Measurements from ENCODE around the gene UTS2.

UTS2 gene

DNA sequence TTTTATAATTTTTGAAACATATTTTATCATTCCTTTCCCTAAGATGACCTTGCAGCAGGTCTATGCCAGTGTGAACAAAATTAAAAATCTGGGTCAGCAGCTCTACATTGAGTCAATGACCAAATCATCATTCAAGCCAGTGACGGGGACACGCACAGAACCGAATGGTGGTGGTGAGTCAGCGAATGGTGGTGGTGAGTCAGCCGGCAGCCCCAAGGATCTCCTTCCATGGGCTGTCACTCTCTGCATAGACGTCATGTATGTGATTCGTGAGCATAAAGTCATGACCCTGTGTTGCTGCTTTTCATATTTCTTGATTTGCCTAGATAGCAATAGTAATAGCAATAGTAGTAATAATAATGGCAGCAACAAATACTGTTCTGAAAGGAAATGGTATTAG is 42.5 kb downstream of the UTS2 start:
- no peak for DNase-seq (ENCODE audit: low read depth)

DNA sequence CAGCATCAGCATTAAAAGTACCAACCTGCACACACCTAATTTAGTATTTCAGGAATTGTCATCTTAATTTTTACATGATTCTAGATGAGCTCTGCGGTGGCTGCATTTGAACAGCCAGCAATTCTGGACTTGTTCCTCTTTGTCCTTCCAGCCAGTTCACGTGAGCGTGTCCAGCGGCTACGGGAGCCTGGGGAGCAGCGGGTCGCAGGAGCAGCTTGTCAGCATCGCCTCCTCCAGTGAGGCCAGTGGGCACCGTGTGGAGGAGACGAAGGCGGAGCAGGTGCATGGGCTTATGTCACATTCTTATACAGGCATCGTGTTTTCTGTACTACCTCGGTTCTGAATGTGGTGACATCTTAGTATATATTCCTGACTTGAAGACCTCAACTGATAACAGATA is 43.1 kb downstream of the UTS2 start:
- DNase-seq (ENCODE audit: low read depth) = no peak

DNA sequence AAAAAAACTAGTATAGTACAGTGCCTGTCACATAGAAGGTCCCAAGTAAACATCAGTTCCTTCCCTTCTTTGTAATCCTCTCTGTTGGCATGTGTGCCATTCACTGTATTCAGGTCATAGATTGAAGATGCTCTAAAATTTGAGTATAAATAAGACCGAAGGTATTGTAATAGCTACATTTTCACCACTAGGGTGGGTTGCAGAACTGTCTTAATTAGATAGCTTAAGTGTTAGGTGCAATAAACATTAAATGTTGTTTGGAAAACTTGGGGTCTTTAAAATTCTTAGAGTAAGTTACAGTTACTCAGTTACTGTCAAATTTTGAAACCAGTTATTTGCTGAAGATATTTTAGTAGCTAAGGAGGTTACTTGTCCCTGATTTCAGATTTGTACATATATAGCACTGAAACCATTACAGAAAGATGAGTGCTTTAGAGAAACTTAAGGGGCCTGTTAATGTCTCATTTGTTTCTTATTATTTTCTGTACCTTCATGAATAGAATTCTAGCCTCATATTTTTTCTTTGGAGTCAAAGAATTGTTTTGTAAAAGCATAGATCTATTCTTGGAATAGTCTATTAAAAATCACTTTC is 44.5 kb downstream of the UTS2 start:
- DNase-seq (ENCODE audit: low read depth) = no peak

DNA sequence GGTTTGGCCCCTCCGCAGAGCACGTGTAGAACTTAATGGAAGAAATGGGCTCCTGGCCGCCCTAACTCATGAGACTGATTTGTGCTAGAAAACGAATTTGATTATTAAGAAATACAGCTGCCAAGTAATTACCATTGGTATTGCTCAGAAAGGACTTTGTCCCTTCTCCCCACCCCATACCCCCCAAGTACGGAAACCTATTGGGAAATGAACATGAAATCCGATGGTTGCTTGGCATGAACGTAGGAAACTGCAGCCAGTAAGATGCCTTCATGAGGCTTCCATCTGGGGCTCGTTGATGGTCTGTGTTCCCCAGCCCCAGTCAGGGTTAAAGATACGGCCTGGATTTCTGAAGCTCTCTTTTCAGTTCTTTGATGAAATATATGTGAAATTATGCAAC is 47.4 kb downstream of the UTS2 start:
- no peak for DNase-seq (ENCODE audit: low read depth)
